Measurements from ENCODE around the gene AADAT.

DNA sequence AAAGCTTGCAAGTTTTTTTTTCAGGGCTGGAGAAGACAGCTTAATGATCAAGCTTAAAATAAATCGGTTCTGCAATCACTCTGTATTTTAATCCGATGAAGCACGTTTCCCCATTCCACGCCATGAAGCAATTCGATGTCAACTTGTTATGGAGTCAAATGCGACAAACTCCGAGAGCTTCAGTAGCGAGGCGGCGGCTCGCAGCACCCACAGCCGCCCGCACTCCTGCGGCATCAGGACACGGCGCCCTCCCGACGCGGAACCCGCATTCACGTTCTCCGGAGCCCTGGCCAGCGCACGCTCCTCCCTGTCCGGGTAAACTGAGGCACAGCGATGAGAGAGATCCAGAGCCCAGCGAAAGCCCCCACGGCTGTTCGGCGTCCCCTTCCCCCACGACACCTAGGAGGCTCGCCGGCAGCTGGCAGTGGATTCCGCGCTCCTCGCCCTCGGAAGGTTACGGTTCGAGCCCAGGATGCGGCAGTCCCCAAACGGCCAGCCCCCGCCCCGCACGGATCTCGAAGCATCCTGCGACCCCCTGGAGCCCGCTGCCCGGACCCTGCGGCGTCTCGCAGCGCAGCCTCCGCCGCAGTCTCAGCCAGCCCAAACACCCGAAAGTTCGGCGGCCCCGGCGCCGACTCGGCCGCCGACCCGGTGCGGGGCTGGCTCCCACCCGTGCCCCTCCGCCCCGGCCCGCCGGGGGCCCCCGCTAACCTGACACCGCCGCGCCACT, 64.1 kb downstream of the AADAT start:
- TF ChIP-seq, protein P1, sequence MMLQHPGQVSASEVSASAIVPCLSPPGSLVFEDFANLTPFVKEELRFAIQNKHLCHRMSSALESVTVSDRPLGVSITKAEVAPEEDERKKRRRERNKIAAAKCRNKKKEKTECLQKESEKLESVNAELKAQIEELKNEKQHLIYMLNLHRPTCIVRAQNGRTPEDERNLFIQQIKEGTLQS (IDR thresholded peaks at IDR 0.05; ENCODE audit: insufficient read depth, low read depth, low read length), result no peak
- TF ChIP-seq POLR2A (IDR thresholded peaks at IDR 0.05; ENCODE audit: control extremely low read depth in 1 of 2, low read depth in 2 of 2, low read length in 2 of 2), result no peak
- TF ChIP-seq CTCF (IDR thresholded peaks at IDR 0.05; ENCODE audit: control extremely low read depth in 1 of 3, insufficient read depth in 1 of 3, low read depth in 1 of 3, low read length in 3 of 3), result no peak
- no peak for TF ChIP-seq KDM5A (IDR thresholded peaks at IDR 0.05; ENCODE audit: low read length)
- no peak for TF ChIP-seq CTBP2 (IDR thresholded peaks at IDR 0.05; ENCODE audit: borderline replicate concordance, insufficient read depth, insufficient read length, low read length)
- TF ChIP-seq POLR2AphosphoS5 (IDR thresholded peaks at IDR 0.05; ENCODE audit: low read depth, low read length), result no peak
- peak; percentile 70 for TF ChIP-seq ASH2L (IDR thresholded peaks at IDR 0.05; ENCODE audit: low read length)
- no peak for TF ChIP-seq CHD1 (IDR thresholded peaks at IDR 0.05; ENCODE audit: low read depth, low read length)
- TF ChIP-seq EP300 (IDR thresholded peaks at IDR 0.05; ENCODE audit: borderline replicate concordance in 1 of 2, low read depth in 2 of 2, low read length in 2 of 2), result no peak
- TF ChIP-seq, protein P2, sequence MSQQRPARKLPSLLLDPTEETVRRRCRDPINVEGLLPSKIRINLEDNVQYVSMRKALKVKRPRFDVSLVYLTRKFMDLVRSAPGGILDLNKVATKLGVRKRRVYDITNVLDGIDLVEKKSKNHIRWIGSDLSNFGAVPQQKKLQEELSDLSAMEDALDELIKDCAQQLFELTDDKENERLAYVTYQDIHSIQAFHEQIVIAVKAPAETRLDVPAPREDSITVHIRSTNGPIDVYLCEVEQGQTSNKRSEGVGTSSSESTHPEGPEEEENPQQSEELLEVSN (IDR thresholded peaks at IDR 0.05), result peak; percentile 55; the same call in 1 of the 2 replicates
- peak; percentile 48 for TF ChIP-seq EZH2 (IDR thresholded peaks at IDR 0.05; ENCODE audit: low read depth, low read length, severe bottlenecking)

Measured in H1 (cell line).